ENCODE results near the gene ARGFX.

The ARGFX gene

GRCh38 chr3:121601212-121601812, 33.6 kb downstream of the ARGFX start:
- no peak for DNase-seq

DNA sequence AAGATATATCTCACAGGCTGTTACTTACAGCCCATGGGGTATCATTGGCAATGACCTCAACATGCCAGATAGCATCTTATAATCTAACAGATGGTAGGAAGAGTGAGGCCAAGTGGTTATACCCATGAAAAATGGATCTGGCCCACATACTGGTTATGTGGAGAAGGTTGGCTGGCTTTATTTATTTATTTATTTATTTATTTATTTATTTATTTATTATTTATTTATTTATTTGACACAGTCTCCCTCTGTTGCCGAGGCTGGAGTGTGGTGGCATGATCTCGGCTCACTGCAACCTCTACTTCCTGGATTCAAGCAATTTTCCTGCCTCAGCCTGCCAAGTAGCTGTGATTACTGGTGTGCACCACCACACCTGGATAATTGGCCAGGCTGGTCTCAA, 37.0 kb downstream of the ARGFX start:
- DNase-seq, result no peak

DNA sequence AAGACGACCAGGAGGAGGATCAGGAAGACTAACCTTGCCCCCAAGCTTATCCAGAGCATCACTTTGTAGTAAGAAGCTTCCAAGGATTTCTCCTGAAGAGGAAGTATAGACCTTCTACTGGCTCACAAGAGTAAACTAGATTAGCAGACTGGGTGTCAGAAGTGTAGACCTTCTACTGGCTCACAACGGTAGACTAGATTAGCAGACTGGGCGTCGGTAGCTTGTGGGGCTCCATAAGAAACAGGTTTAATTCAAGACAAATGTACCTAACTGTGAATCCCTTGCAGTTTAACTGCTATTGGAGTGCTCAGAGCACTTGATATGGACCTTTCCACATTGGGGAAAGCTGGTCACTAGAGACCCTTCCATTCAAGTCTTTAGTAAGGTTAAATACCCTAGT, 38.4 kb downstream of the ARGFX start:
- no peak for DNase-seq

Data from GF-D8 (cell line).